Cardiac muscle cell (in vitro differentiated cells and primary cell): ENCODE results near the gene PRUNE2. TPM values are rescaled to one million over a fixed set of nuclear protein-coding genes. Genes with fewer than 3 reads are reported as not detected.

Experiments
- DNase-seq, 2 donors: peaks; one replicate each; pipeline versions ENCODE4 v3.0.0 to v3.0.0-alpha.2; 2010 to 2017; ENCODE audit warnings: low read depth in 1 of 2, low spot score in 1 of 2
- H3K27ac ChIP-seq: fragments of 200-600 bp; sonication (generic); 2 replicates; pipeline ENCODE4 v1.5.1; 2016
- H3K27me3 ChIP-seq: fragments of 200-600 bp; sonication (generic); 2 replicates; pipeline ENCODE4 v1.6.0; 2016; ENCODE audit warnings: control low read depth
- H3K36me3 ChIP-seq: fragments of 200-600 bp; sonication (generic); 2 replicates; pipeline ENCODE4 v1.5.1; 2016; ENCODE audit warnings: control low read depth
- H3K4me1 ChIP-seq: fragments of 200-600 bp; sonication (generic); 2 replicates; pipeline ENCODE4 v1.8.1; 2017; ENCODE audit warnings: low read depth, mild to moderate bottlenecking, mixed run types
- H3K4me3 ChIP-seq: fragments of 200-600 bp; sonication (generic); 2 replicates; pipeline ENCODE4 v1.5.1; 2016; ENCODE audit warnings: mild to moderate bottlenecking
- H3K9me3 ChIP-seq: fragments of 200-600 bp; sonication (generic); 2 replicates; pipeline ENCODE4 v1.5.1; 2017; ENCODE audit warnings: low read depth, mild to moderate bottlenecking, control low read depth
- polyA plus RNA-seq: library from polyadenylated mRNA; unstranded; fragments of >200 nt; fragmentation: Nextera tagmentation; extraction: Ambion mirVana; gene quantifications from 2 replicates; pipeline ENCODE4 v1.2.1, GENCODE V29; 2016
- total RNA-seq: library from RNA; depleted of rRNA; stranded (reverse); fragments of >200 nt; gene quantifications from 2 replicates; pipeline ENCODE4 v1.2.3, GENCODE V29; 2016
- TF ChIP-seq, protein P1 (sequence below): IDR thresholded peaks from 2 replicates; pipeline ENCODE4 v1.5.1; 2012; ENCODE audit warnings: low read depth, mild to moderate bottlenecking, low read length

Gene PRUNE2
- total and polyA plus RNA-seq, 2 experiments from 2014 or later, result 5.5 to 14.4 TPM

DNA sequence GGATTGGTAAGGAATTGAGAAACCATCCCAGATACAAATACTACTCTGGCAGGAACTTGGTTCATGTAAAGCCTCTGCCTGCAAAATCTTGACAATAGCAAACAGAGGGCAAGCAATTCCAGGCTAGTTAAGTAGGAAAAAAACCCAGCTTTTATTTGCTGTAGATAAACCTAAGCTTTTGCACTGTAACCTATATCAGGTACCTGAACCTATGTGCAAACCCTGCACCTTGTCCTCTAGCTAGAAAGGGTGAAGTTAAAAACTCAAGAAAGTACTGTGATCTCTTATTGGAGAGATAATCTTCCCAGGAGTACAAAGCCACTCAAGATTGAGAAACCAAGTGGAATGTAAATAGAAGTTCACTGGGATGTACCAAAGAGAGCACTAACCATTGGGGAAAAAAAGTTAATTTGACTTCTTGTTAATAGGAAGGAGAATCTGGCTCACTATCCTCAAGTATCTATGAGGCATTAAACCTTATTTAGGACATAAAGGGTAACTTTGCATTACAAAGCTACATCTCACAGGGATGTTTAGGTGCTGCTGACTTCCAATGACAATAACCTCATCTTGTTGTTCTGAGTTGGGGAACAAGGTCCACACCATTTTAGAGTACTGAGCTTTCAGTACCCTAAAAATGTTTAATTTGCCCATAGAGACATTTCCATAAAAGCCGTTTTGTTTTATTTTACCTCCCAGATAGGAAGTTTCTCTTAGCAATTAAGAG is 215.5 kb downstream of the PRUNE2 start:
- no peak overlapping the region for H3K4me3 ChIP-seq
- DNase-seq, result no peak
- no peaks in the 10 kb centered on the region for H3K9me3 ChIP-seq
- no peak overlapping the region for H3K27ac ChIP-seq
- H3K27me3 ChIP-seq, result no peaks in the 10 kb centered on the region
- TF ChIP-seq, protein P1, sequence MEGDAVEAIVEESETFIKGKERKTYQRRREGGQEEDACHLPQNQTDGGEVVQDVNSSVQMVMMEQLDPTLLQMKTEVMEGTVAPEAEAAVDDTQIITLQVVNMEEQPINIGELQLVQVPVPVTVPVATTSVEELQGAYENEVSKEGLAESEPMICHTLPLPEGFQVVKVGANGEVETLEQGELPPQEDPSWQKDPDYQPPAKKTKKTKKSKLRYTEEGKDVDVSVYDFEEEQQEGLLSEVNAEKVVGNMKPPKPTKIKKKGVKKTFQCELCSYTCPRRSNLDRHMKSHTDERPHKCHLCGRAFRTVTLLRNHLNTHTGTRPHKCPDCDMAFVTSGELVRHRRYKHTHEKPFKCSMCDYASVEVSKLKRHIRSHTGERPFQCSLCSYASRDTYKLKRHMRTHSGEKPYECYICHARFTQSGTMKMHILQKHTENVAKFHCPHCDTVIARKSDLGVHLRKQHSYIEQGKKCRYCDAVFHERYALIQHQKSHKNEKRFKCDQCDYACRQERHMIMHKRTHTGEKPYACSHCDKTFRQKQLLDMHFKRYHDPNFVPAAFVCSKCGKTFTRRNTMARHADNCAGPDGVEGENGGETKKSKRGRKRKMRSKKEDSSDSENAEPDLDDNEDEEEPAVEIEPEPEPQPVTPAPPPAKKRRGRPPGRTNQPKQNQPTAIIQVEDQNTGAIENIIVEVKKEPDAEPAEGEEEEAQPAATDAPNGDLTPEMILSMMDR, result no peak
- H3K4me1 ChIP-seq, result peaks cover 3% of the 10 kb centered on the region
- no peaks in the 10 kb centered on the region for H3K36me3 ChIP-seq

DNA sequence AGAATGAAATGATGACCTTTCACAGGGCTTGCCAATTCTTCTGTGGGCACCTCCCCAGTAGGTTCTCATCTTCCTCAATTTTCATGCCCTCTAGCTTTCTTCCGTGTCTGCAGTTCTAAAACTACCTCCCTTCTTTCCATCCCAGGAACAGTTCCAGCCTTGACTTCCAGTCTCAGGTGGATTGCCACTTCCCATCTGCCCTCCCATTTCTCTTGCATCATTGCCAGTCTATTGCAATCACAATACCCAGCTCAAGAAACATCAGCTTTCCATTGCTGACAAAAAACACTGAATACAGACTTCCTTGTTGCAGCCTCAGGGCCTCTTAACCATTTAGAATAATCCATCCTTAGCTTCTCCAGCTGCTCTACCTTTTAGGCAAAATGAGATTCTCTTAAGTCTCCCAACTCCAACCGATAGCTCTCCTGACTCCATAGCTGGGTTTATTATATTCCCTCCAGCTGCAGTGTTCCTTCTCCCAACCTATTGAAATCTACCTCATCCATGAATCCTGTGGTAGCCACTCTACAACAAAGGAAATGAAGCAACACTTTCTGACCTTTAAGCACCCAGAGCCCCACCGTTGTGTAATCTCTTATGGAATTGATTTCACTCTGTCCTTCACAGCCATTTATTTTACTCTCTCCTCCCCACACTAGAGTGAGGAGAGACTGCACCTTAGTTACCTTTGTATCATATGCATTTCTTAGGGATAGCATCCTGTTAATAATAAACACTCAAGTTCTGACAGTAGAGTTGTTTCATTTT is 217.3 kb downstream of the PRUNE2 start:
- Histone ChIP-seq H3K27ac (no peak overlapping the region), H3K9me3 (no peaks in the 10 kb centered on the region), H3K4me1 (peaks cover 3% of the 10 kb centered on the region), H3K36me3 (no peaks in the 10 kb centered on the region), H3K27me3 (no peaks in the 10 kb centered on the region), H3K4me3 (no peak overlapping the region)
- TF ChIP-seq, protein P1, result no peak
- peak in 1 of 2 donors; percentile 41 for DNase-seq

DNA sequence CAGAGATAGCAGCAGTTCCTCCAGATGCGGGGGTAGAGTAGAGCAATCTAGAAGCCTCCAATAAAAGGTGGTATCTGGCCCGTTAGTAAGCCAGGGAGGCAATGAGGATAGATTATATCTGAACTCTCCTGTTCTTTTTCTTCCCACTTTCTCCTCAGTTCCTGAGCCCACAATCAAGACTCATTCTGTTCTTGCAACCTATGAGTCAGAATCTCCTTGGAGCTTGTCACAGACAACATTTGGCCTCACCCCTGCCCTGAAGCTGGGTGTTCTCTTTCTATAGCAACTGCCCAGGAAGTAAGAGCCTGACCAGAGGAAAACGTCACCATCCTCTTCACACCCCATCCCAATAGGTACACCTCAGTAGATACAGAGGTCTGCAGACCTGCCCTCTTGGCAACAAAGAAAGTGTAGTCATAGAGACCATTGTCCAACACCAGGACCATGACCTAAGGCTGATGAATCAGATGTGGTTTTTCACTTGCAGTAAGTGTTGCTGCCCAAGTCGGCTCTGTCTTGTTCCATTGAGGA is 218.0 kb downstream of the PRUNE2 start:
- Histone ChIP-seq H3K4me3 (no peak overlapping the region), H3K9me3 (no peaks in the 10 kb centered on the region), H3K27ac (no peak overlapping the region), H3K36me3 (no peaks in the 10 kb centered on the region), H3K4me1 (peaks cover 3% of the 10 kb centered on the region), H3K27me3 (no peaks in the 10 kb centered on the region)
- peak in 1 of 2 donors; percentile 84 for DNase-seq
- TF ChIP-seq, protein P1, result no peak

DNA sequence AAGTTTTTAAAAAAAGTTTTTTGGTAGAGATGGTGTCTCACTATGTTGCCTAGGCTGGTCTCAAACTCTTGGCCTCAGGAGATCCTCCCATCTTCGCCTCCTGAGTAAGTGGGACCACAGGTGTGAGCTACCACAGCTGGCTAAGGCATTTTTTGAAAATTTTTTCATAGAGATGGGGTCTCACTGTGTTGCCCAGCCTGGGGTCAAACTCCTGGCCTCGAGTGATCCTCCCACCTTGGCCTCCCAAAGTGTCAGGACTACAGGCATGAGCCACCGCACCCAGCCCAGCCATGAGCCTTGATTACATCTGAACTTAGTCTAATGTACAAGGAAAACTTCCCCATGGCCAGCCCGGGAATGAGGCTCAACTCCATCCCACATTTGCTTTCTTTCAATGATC is 219.2 kb downstream of the PRUNE2 start:
- no peaks in the 10 kb centered on the region for H3K36me3 ChIP-seq
- DNase-seq, result no peak
- TF ChIP-seq, protein P1, result no peak
- H3K9me3 ChIP-seq, result no peaks in the 10 kb centered on the region
- H3K4me1 ChIP-seq, result peaks cover 3% of the 10 kb centered on the region
- no peak overlapping the region for H3K4me3 ChIP-seq
- H3K27me3 ChIP-seq, result no peaks in the 10 kb centered on the region
- H3K27ac ChIP-seq, result no peak overlapping the region

DNA sequence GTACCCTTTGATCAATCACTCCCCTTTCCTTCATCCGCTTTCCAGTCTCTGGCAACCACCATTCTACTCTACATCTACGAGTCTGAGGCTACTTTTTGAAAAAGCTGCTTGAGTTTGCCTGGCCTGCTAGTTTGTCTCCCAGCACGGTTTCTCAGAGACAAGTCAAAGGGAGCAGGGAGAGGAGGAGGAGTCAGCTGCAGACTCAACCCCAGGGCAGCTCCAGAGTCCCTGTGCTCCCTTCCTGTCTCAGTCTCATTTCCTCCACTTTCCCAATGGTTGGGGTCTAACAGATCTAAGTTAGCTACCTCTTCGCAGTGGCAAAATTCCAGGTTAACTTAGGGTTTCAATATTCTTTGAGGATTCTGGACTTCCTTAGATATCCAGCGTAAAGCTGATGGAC is 221.7 kb downstream of the PRUNE2 start:
- no peaks in the 10 kb centered on the region for H3K27me3 ChIP-seq

More for the DNA sequence above, 221.7 kb downstream of the PRUNE2 start:
- DNase-seq, result no peak
- Histone ChIP-seq H3K9me3 (no peaks in the 10 kb centered on the region), H3K36me3 (no peaks in the 10 kb centered on the region), H3K27ac (no peak overlapping the region), H3K4me3 (no peak overlapping the region), H3K4me1 (no peaks in the 10 kb centered on the region)
- TF ChIP-seq, protein P1, result no peak
